Measurements from ENCODE around the gene MYO1F. TPM values are rescaled to one million over a fixed set of nuclear protein-coding genes. Genes with fewer than 3 reads are reported as not detected.

MYO1F gene
- total and polyA plus RNA-seq, 2 of the 13 experiments (the other 11 are each of a cell fraction or from before 2014, with no cell fraction given) = 0.09 to 0.13 TPM

- TF ChIP-seq HOMEZ (CRISPR knock-in tag; IDR thresholded peaks at IDR 0.05; ENCODE audit: low read depth) (no peak), AGO2 (optimal IDR thresholded peaks at IDR 0.05; ENCODE audit: low read depth, low read length) (no peak), ZNF225 (CRISPR knock-in tag; IDR thresholded peaks at IDR 0.05) (no peak)
Observed at GRCh38 chr19:8488365-8488764, 88.9 kb downstream of the MYO1F start (continued).

GRCh38 chr19:8487137-8487851, 89.9 kb downstream of the MYO1F start:
- no peaks in the 10 kb centered on the region for H3K79me2 ChIP-seq (ENCODE audit: insufficient read depth, low read length)
- H3K9ac ChIP-seq (ENCODE audit: insufficient read depth, low read depth, low read length) = no peak overlapping the region
- ChIA-PET CTCF (ENCODE audit: low intra/inter-chr PET ratio, low total read pairs) (no interaction called here), POLR2A (no interaction called here)
- no TSS peak for BruUV-seq (replicated peaks)
- TF ChIP-seq ARHGAP35 (CRISPR knock-in tag; IDR thresholded peaks at IDR 0.05; ENCODE audit: borderline replicate concordance) (no peak), DMAP1 (CRISPR knock-in tag; IDR thresholded peaks at IDR 0.05) (no peak), TEAD2 (CRISPR knock-in tag; IDR thresholded peaks at IDR 0.05) (no peak), HDAC2 (CRISPR knock-in tag; IDR thresholded peaks at IDR 0.05) (no peak), POLR2AphosphoS2 (IDR thresholded peaks at IDR 0.05; ENCODE audit: low read depth, low read length) (0 out of 2 replicates have a peak, but pooled peaks have one; percentile 21), POGK (CRISPR knock-in tag; conservative IDR thresholded peaks at IDR 0.05) (no peak), ZNF350 (CRISPR knock-in tag; IDR thresholded peaks at IDR 0.05; ENCODE audit: borderline replicate concordance, low read depth) (no peak), ZNF12 (CRISPR knock-in tag; IDR thresholded peaks at IDR 0.05) (no peak), BCL6 (CRISPR knock-in tag; IDR thresholded peaks at IDR 0.05) (no peak)
- no peaks in the 10 kb centered on the region for H3K4me1 ChIP-seq (ENCODE audit: insufficient read depth, low read length)
- H3K27me3 ChIP-seq (ENCODE audit: control insufficient read depth in 1 of 2, insufficient read depth in 2 of 2, low read length in 2 of 2) = no peaks in the 10 kb centered on the region
- ATAC-seq = no peak
- FAIRE-seq = no peak
- in situ Hi-C loops (cut with HindIII; ENCODE audit: extremely low pct_ligation_motif_present, low pct_unique_long_range_greater_than_20kb) = no loop called here
- intact Hi-C loops (cut with micrococcal nuclease; ENCODE audit: unreplicated experiment) = no loop called here
- DNase-seq (ENCODE audit: low spot score) = no peak
- no peak overlapping the region for H3K27ac ChIP-seq (ENCODE audit: extremely low read length, insufficient read depth, low read length)
- peaks cover 20% of the 10 kb centered on the region for H4K20me1 ChIP-seq (ENCODE audit: insufficient read depth, low read length)
- H3K9me3 ChIP-seq (ENCODE audit: low read length) = no peaks in the 10 kb centered on the region
- no peak overlapping the region for H3K4me3 ChIP-seq (replicated peaks in 1 of 3; ENCODE audit: insufficient read depth in 1 of 3, low read depth in 2 of 3, low read length in 3 of 3)
- 95% methylated on average over 13 of the region's 13 CpGs for WGBS (ENCODE audit: low lambda C conversion rate)
- no peak overlapping the region for H3K4me2 ChIP-seq (ENCODE audit: low read depth, low read length)
- no peak overlapping the region for H2AFZ ChIP-seq (ENCODE audit: low read length)
- H3K36me3 ChIP-seq (replicated peaks in 1 of 2; ENCODE audit: control insufficient read depth in 1 of 2, insufficient read depth in 2 of 2, low read length in 2 of 2) = peaks cover 37 to 63% of the 10 kb centered on the region in 2 experiments; a peak in 4 of 5 replicates

Data from HepG2 (cell line).